ENCODE measurements around the gene EHD4. TPM values are rescaled to one million over a fixed set of nuclear protein-coding genes. Genes with fewer than 3 reads are reported as not detected.

EHD4 gene
- polyA plus RNA-seq, 1 of the 3 experiments (the other 2 are of a cell fraction), result 17.5 TPM

DNA sequence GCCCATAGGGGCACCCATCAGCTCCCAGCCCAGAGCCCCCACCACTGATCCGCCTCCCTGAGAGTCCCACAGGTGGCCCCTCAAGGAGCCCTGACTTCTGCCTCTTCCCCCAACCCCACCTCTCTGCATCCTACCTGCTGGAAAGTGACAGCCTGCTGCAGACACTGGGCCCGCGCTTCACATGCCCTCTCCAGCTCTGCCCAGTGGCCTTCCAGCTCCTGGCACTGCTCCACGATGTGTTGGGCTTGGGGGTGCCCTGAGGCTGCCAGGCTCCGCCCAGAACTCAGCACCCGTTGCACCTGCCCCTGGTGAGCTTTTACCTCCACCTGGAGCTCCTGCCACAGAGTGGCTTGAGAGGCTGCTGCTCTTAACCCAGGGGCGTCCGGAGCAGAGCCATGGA, 98.6 kb downstream of the EHD4 start:
- DNase-seq, result no peak
- TF ChIP-seq CHD2 (IDR thresholded peaks at IDR 0.05; ENCODE audit: low read length, partially characterized antibody) (no peak), TEAD4 (IDR thresholded peaks at IDR 0.05; ENCODE audit: borderline replicate concordance, insufficient read depth) (no peak), YY1 (IDR thresholded peaks at IDR 0.05; ENCODE audit: low read depth) (no peak), RAD21 (IDR thresholded peaks at IDR 0.05; ENCODE audit: low read length) (no peak), NFIC (IDR thresholded peaks at IDR 0.05; ENCODE audit: borderline replicate concordance) (no peak), MXI1 (IDR thresholded peaks at IDR 0.05; ENCODE audit: low read depth, low read length) (no peak), JUND (IDR thresholded peaks at IDR 0.05) (no peak), EZH2phosphoT487 (IDR thresholded peaks at IDR 0.05; ENCODE audit: borderline replicate concordance, low read depth) (no peak), SMC3 (IDR thresholded peaks at IDR 0.05; ENCODE audit: low read depth, low read length) (no peak), TCF12 (IDR thresholded peaks at IDR 0.05) (no peak), RXRA (IDR thresholded peaks at IDR 0.05; ENCODE audit: borderline replicate concordance, low read depth) (no peak), FOXJ3 (CRISPR knock-in tag; IDR thresholded peaks at IDR 0.05) (no peak), GATA2 (CRISPR knock-in tag; IDR thresholded peaks at IDR 0.05) (no peak)
- TF ChIP-seq, protein P1, sequence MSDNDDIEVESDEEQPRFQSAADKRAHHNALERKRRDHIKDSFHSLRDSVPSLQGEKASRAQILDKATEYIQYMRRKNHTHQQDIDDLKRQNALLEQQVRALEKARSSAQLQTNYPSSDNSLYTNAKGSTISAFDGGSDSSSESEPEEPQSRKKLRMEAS (IDR thresholded peaks at IDR 0.05; ENCODE audit: low read depth), result no peak
- CTCF ChIA-PET, result interaction anchor here (0.6 to 1.0 kb wide), 2 partner anchors 29 to 408 kb away, joined by 3 read pairs; no protein-coding TSS in a partner anchor
- H3K4me3 ChIP-seq (ENCODE audit: low read depth in 2 of 2, low read length in 1 of 2), result no peak overlapping the region
- H3K27me3 ChIP-seq (ENCODE audit: insufficient read depth), result no peaks in the 10 kb centered on the region
- H3K9ac ChIP-seq, result no peak overlapping the region
- WGBS (ENCODE audit: low lambda C conversion rate), result 62% methylated on average over 6 of the region's 8 CpGs
- H3K9me2 ChIP-seq, result no peaks in the 10 kb centered on the region
- H3K9me3 ChIP-seq, result no peaks in the 10 kb centered on the region
- no peak overlapping the region for H3K4me2 ChIP-seq
- H3F3A ChIP-seq (replicated peaks; ENCODE audit: insufficient read depth), result no peaks in the 10 kb centered on the region
- H4K20me1 ChIP-seq (ENCODE audit: insufficient read depth), result no peaks in the 10 kb centered on the region
- POLR2A ChIA-PET, result no interaction called here
- H3K4me1 ChIP-seq (ENCODE audit: control insufficient read depth in 1 of 2, insufficient read depth in 2 of 2, low read depth in 1 of 2, low read length in 1 of 2), result peaks cover 0 to 25% of the 10 kb centered on the region in 2 experiments; a peak in 1 of 4 replicates
- no peaks in the 10 kb centered on the region for H3K36me3 ChIP-seq (replicated peaks in 1 of 2; ENCODE audit: control insufficient read depth in 1 of 2, insufficient read depth in 2 of 2, low read length in 1 of 2)
- H2AFZ ChIP-seq (ENCODE audit: low read depth), result no peak overlapping the region
- H3K79me2 ChIP-seq (ENCODE audit: insufficient read depth), result no peaks in the 10 kb centered on the region
- H3K27ac ChIP-seq (ENCODE audit: low read depth in 2 of 2, low read length in 1 of 2), result no peak overlapping the region

DNA sequence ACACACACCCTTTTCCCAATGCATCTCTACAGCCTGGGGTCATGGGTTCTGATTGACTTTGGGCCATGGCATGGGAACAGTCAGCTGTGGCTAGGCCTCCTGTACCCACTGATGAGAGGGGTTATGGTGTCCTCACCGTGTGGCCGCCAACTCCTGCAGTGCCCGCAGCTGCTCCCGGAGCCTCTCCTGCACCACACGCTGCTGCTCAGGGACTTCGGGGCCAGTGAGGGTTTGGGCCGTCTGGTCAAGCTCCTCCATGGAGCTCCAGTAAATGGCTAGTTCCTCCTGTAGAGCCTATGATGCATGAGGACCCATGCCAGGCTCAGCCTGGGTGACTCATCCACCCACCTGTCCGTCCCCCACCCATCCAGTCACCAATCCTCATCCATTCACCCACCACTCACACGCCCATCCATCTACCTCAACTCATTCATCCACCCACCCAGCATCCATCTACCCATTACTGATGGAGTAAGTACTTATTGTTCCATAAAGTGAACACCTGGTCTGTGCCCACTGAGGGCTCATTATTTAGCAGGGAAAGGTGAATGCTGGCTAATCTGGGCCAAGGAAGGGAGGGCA, 100.1 kb downstream of the EHD4 start:
- POLR2A ChIA-PET, result no interaction called here
- Histone ChIP-seq H4K20me1 (ENCODE audit: insufficient read depth) (no peaks in the 10 kb centered on the region), H3K4me2 (no peak overlapping the region), H3K27me3 (ENCODE audit: insufficient read depth) (no peaks in the 10 kb centered on the region), H2AFZ (ENCODE audit: low read depth) (no peak overlapping the region), H3K9me3 (no peaks in the 10 kb centered on the region), H3K4me3 (ENCODE audit: low read depth in 2 of 2, low read length in 1 of 2) (no peak overlapping the region), H3K27ac (ENCODE audit: low read depth in 2 of 2, low read length in 1 of 2) (no peak overlapping the region), H3K79me2 (ENCODE audit: insufficient read depth) (no peaks in the 10 kb centered on the region), H3K4me1 (ENCODE audit: control insufficient read depth in 1 of 2, insufficient read depth in 2 of 2, low read depth in 1 of 2, low read length in 1 of 2) (peaks cover 0 to 13% of the 10 kb centered on the region in 2 experiments; a peak in 1 of 4 replicates), H3K9ac (no peak overlapping the region), H3K36me3 (replicated peaks in 1 of 2; ENCODE audit: control insufficient read depth in 1 of 2, insufficient read depth in 2 of 2, low read length in 1 of 2) (no peaks in the 10 kb centered on the region), H3F3A (replicated peaks; ENCODE audit: insufficient read depth) (no peaks in the 10 kb centered on the region), H3K9me2 (no peaks in the 10 kb centered on the region)
- WGBS (ENCODE audit: low lambda C conversion rate), result 64% methylated on average over 8 of the region's 9 CpGs
- no peak for DNase-seq
- CTCF ChIA-PET, result no interaction called here
- TF ChIP-seq, protein P2, sequence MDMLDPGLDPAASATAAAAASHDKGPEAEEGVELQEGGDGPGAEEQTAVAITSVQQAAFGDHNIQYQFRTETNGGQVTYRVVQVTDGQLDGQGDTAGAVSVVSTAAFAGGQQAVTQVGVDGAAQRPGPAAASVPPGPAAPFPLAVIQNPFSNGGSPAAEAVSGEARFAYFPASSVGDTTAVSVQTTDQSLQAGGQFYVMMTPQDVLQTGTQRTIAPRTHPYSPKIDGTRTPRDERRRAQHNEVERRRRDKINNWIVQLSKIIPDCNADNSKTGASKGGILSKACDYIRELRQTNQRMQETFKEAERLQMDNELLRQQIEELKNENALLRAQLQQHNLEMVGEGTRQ (IDR thresholded peaks at IDR 0.05; ENCODE audit: borderline replicate concordance, low read depth, low read length), result no peak
- TF ChIP-seq FOXM1 (IDR thresholded peaks at IDR 0.05; ENCODE audit: low read depth), result no peak
- TF ChIP-seq MXI1 (IDR thresholded peaks at IDR 0.05; ENCODE audit: low read depth, low read length), result no peak
- no peak for TF ChIP-seq FOSL2 (IDR thresholded peaks at IDR 0.05; ENCODE audit: borderline replicate concordance, low read depth)
- TF ChIP-seq, protein P1 (IDR thresholded peaks at IDR 0.05; ENCODE audit: low read depth), result no peak
- TF ChIP-seq, protein P3, sequence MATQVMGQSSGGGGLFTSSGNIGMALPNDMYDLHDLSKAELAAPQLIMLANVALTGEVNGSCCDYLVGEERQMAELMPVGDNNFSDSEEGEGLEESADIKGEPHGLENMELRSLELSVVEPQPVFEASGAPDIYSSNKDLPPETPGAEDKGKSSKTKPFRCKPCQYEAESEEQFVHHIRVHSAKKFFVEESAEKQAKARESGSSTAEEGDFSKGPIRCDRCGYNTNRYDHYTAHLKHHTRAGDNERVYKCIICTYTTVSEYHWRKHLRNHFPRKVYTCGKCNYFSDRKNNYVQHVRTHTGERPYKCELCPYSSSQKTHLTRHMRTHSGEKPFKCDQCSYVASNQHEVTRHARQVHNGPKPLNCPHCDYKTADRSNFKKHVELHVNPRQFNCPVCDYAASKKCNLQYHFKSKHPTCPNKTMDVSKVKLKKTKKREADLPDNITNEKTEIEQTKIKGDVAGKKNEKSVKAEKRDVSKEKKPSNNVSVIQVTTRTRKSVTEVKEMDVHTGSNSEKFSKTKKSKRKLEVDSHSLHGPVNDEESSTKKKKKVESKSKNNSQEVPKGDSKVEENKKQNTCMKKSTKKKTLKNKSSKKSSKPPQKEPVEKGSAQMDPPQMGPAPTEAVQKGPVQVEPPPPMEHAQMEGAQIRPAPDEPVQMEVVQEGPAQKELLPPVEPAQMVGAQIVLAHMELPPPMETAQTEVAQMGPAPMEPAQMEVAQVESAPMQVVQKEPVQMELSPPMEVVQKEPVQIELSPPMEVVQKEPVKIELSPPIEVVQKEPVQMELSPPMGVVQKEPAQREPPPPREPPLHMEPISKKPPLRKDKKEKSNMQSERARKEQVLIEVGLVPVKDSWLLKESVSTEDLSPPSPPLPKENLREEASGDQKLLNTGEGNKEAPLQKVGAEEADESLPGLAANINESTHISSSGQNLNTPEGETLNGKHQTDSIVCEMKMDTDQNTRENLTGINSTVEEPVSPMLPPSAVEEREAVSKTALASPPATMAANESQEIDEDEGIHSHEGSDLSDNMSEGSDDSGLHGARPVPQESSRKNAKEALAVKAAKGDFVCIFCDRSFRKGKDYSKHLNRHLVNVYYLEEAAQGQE (IDR thresholded peaks at IDR 0.05; ENCODE audit: low read depth, low read length), result no peak
- TF ChIP-seq NFIC (IDR thresholded peaks at IDR 0.05; ENCODE audit: borderline replicate concordance), result no peak
- TF ChIP-seq, protein P4, sequence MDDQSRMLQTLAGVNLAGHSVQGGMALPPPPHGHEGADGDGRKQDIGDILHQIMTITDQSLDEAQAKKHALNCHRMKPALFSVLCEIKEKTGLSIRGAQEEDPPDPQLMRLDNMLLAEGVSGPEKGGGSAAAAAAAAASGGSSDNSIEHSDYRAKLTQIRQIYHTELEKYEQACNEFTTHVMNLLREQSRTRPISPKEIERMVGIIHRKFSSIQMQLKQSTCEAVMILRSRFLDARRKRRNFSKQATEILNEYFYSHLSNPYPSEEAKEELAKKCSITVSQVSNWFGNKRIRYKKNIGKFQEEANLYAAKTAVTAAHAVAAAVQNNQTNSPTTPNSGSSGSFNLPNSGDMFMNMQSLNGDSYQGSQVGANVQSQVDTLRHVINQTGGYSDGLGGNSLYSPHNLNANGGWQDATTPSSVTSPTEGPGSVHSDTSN (IDR thresholded peaks at IDR 0.05), result no peak
- no peak for TF ChIP-seq JUND (IDR thresholded peaks at IDR 0.05)
- no peak for TF ChIP-seq RFX5 (IDR thresholded peaks at IDR 0.05; ENCODE audit: low read length)
- TF ChIP-seq, protein P5, sequence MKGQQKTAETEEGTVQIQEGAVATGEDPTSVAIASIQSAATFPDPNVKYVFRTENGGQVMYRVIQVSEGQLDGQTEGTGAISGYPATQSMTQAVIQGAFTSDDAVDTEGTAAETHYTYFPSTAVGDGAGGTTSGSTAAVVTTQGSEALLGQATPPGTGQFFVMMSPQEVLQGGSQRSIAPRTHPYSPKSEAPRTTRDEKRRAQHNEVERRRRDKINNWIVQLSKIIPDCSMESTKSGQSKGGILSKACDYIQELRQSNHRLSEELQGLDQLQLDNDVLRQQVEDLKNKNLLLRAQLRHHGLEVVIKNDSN (IDR thresholded peaks at IDR 0.05; ENCODE audit: borderline replicate concordance, low read depth), result no peak
- TF ChIP-seq TCF12 (IDR thresholded peaks at IDR 0.05), result no peak
- TF ChIP-seq YY1 (IDR thresholded peaks at IDR 0.05; ENCODE audit: low read depth), result no peak
- no peak for TF ChIP-seq GABPA (IDR thresholded peaks at IDR 0.05; ENCODE audit: low read depth)

Measured in SK-N-SH (cell line).